ENCODE measurements around the gene TLE5. TPM values are rescaled to one million over a fixed set of nuclear protein-coding genes. Genes with fewer than 3 reads are reported as not detected.

The TLE5 gene, protein sequence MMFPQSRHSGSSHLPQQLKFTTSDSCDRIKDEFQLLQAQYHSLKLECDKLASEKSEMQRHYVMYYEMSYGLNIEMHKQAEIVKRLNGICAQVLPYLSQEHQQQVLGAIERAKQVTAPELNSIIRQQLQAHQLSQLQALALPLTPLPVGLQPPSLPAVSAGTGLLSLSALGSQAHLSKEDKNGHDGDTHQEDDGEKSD
- 100 to 1,000 TPM; 166 to 254 TPM for total RNA-seq

DNA sequence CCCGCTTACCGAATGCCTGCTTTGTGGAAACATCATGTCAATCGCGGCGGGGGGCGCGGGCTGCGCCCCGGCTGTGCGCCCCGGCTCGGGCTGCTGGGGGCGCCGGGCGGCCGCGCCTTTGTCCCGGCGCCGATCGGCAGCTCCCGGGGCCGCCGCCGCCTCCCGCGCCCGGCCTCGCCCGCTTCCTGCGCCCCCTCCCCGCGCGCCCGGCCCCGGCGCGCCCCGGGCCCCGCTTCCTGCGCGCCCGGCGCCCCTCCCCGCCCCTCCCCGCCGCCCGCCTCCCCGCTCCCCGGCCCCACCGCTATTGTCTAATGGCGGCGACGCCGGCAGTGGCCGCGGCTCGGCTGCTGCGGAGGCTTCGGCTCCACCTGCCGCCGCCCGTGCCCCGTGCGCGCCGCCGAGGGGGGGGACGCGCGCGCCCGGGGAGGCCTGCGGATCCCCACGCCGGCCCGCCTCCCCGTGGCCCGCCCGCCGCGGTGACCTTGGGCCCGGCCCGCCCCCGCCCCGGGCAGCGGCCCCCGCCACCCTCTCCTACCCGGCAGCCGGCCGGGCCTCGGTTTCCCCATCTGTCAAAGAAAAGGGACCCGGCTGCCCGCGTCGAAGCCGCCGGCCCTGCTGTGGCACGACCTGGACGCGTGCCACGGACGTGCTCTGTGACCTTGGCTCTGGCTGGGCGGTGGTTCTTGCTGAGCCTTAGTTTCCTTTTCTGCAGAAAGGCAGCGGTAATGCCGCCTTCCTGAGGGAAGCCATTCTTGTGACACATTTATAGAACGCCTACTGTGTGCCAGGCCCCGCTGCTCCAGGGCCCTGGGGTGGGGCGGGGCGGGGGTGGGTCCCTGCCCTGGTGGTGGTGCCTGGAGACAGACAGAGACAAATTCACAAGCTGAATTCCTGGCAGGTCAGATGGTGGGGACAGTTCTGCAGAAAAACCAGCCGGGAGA, at the start of gene TLE5:
TLE5 (minus strand) TSS at position 331 of the 941 bp plus-strand sequence; CDS start at position 36, 295 bp downstream.
- no peaks in the 10 kb centered on the region for H3K27me3 ChIP-seq
- TF ChIP-seq, protein P1, sequence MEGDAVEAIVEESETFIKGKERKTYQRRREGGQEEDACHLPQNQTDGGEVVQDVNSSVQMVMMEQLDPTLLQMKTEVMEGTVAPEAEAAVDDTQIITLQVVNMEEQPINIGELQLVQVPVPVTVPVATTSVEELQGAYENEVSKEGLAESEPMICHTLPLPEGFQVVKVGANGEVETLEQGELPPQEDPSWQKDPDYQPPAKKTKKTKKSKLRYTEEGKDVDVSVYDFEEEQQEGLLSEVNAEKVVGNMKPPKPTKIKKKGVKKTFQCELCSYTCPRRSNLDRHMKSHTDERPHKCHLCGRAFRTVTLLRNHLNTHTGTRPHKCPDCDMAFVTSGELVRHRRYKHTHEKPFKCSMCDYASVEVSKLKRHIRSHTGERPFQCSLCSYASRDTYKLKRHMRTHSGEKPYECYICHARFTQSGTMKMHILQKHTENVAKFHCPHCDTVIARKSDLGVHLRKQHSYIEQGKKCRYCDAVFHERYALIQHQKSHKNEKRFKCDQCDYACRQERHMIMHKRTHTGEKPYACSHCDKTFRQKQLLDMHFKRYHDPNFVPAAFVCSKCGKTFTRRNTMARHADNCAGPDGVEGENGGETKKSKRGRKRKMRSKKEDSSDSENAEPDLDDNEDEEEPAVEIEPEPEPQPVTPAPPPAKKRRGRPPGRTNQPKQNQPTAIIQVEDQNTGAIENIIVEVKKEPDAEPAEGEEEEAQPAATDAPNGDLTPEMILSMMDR (IDR thresholded peaks at IDR 0.05), result peak in 1 of 7 experiments; percentile 5
- TF ChIP-seq POLR2A (IDR thresholded peaks at IDR 0.05), result no peak
- intact Hi-C loops (cut with DNase I), result no loop called here
- H3K4me1 ChIP-seq, result peaks cover 67% of the 10 kb centered on the region
- peaks cover 0 to 3% of the 10 kb centered on the region in 2 donors for H3K36me3 ChIP-seq (replicated peaks in 1 of 2; ENCODE audit: insufficient read depth in 1 of 2, low read depth in 2 of 2)
- H3K27ac ChIP-seq, result peak within 1 kb of the TSS; percentile 90 to 98 (median 96)
- WGBS, 2 donors, result 1 to 8% methylated on average over 12 to 56 of the region's 111 CpGs
- peak; percentile 67 to 85 (median 82) for DNase-seq
- peak; percentile 67 for ATAC-seq
- H3K4me3 ChIP-seq, result peak within 1 kb of the TSS; percentile 31 to 98
- H3K9me3 ChIP-seq, result no peaks in the 10 kb centered on the region

- 94 to 100% methylated on average over 5 to 17 of the region's 17 CpGs for WGBS, 2 donors
- Histone ChIP-seq H3K4me1 (peaks cover 5% of the 10 kb centered on the region), H3K27me3 (no peaks in the 10 kb centered on the region), H3K9me3 (no peaks in the 10 kb centered on the region), H3K4me3 (no peak overlapping the region), H3K27ac (no peak overlapping the region), H3K36me3 (replicated peaks in 1 of 2; ENCODE audit: insufficient read depth in 1 of 2, low read depth in 2 of 2) (peaks cover 0 to under 1% of the 10 kb centered on the region in 2 donors)
- no peak for ATAC-seq
- no peak for DNase-seq
- intact Hi-C loops (cut with DNase I), result loop anchor here (5.0 kb wide), 1 partner anchor 39 kb away; no protein-coding TSS in a partner anchor
- no peak for TF ChIP-seq POLR2A (IDR thresholded peaks at IDR 0.05)
- TF ChIP-seq, protein P1 (IDR thresholded peaks at IDR 0.05), result no peak
These were observed 49.4 kb upstream of the TLE5 start for GRCh38 chr19:3111586-3112247.

- H3K27ac ChIP-seq, result no peak overlapping the region
- no peaks in the 10 kb centered on the region for H3K27me3 ChIP-seq
- WGBS, 2 donors, result 90 to 93% methylated on average over 26 to 33 of the region's 37 CpGs
- peaks cover 5% of the 10 kb centered on the region for H3K4me1 ChIP-seq
- intact Hi-C loops (cut with DNase I), result loop anchor here (5.0 kb wide), 1 partner anchor 38 kb away; no protein-coding TSS in a partner anchor
- DNase-seq, result no peak
- no peak overlapping the region for H3K4me3 ChIP-seq
- no peaks in the 10 kb centered on the region for H3K36me3 ChIP-seq (replicated peaks in 1 of 2; ENCODE audit: insufficient read depth in 1 of 2, low read depth in 2 of 2)
- no peaks in the 10 kb centered on the region for H3K9me3 ChIP-seq
- TF ChIP-seq, protein P1 (IDR thresholded peaks at IDR 0.05), result no peak
- no peak for TF ChIP-seq POLR2A (IDR thresholded peaks at IDR 0.05)
- no peak for ATAC-seq
These were observed 48.0 kb upstream of the TLE5 start for GRCh38 chr19:3110126-3110825.

DNA sequence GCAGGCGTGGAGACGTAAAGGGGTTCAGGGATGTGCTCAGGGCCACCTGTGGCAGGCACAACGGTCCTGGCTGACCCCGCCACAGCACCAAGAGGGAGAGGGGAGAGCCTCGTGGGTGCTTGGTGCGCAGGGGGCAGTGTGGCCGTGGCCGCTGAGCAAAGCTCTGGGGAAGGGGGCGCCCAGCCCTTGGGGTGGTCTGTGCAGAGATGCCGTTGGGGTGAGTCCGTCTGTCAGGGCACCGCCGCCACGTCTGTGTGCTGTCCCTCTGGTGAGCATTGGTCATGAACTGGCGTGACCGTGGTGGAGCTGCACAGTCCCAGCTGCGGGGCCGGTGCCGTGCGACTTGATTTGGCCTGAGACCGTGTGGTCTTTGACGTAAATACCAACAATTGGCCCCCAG, 47.2 kb upstream of the TLE5 start:
- Histone ChIP-seq H3K4me3 (no peak overlapping the region), H3K27me3 (no peaks in the 10 kb centered on the region), H3K4me1 (peaks cover 7% of the 10 kb centered on the region), H3K9me3 (no peaks in the 10 kb centered on the region), H3K27ac (no peak overlapping the region), H3K36me3 (replicated peaks in 1 of 2; ENCODE audit: insufficient read depth in 1 of 2, low read depth in 2 of 2) (no peaks in the 10 kb centered on the region)
- TF ChIP-seq, protein P1 (IDR thresholded peaks at IDR 0.05), result no peak
- TF ChIP-seq POLR2A (IDR thresholded peaks at IDR 0.05), result no peak
- 88 to 90% methylated on average over 19 to 22 of the region's 22 CpGs for WGBS, 2 donors
- intact Hi-C loops (cut with DNase I), result loop anchor here (5.0 kb wide), 1 partner anchor 147 kb away; no protein-coding TSS in a partner anchor
- peak in 1 of 4 donors; percentile 3 for DNase-seq
- no peak for ATAC-seq
